A549 treated with dexamethasone at 1 μM for 4 hours (cell line): Measurements from ENCODE around the gene SPTSSA. TPM values are rescaled to one million over a fixed set of nuclear protein-coding genes. Genes with fewer than 3 reads are reported as not detected.

Experiments
- total RNA-seq: library from RNA; stranded (reverse); fragments of 200-300 nt; extraction: Qiagen RNA extraction; gene quantifications from 5 replicates; pipeline ENCODE4 v1.2.3, GENCODE V29; 2022

The SPTSSA gene
- total RNA-seq = 27.3 to 37.8 TPM (median 32.8 TPM) in 5 replicates

GRCh38 chr14:34462132-34462893 is at the start of gene SPTSSA:
Gene SPTSSA, minus strand, starts transcription at chr14:34462240. Its CDS starts 33 bp downstream, at chr14:34462207.

Other genes starting within 250 kb of the SPTSSA start
- 39.7 to 52.8 TPM (median 43.8 TPM) in 5 replicates for gene EAPP, start 77.5 kb upstream of the SPTSSA start, total RNA-seq
- 69.9 to 88.0 TPM (median 76.4 TPM) in 5 replicates for gene SNX6, start 167.9 kb upstream of the SPTSSA start, total RNA-seq